ENCODE data around the gene SMYD3.

DNA sequence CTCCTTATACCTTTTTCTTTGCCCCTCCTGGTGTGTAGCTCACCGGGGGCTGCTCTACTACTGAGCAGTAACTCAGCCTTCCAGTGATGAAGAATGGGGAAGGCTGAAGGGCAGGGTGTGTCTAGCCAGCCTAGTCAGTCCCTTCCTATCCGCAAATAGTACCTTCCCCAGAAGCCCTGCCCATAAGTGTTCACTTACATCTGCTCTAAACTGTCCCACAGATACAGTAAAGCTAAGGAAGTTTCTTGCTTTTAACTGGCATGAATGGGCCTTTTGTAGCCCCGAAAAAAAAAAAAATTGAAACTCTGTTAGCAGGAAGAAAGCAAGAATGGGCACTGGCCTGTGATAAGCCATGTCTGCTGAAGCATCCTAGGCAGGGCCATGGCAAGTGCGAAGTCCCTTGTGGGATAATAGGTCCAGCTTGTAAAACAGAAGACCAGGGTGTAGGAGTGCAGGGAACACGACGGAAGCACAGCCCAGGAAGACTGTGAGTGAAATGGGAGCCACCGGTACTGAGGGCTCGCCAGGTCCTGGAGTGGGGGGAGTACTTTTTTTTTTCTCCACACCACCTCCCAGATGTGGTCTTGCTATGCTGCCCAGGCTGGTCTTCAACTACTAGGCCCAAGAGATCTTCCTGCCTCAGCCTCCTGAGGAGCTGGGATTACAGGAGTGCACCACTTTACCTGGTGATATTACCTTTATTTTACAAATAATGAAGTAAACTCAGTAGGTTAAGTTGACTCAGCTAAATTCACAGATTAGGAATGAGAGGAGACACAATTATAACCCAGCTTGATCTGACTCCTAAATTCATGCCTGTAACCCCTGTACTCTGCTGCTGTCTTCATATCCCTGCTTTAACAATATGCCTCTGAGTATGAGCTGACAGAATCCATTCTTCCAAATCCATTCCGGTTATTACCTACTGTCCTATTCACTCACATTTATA is 347.5 kb downstream of the SMYD3 start:
- TF ChIP-seq CTCF (IDR thresholded peaks at IDR 0.05) (no peak), POLR2A (IDR thresholded peaks at IDR 0.05) (no peak)
